ENCODE results near the gene BRMS1.

The BRMS1 gene

GRCh38 chr11:66316849-66317251 lies 28.1 kb downstream of the BRMS1 start, which contains the start of gene CD248:
Gene CD248, minus strand, starts transcription at chr11:66317044. Its CDS starts 17 bp downstream, at chr11:66317027.
- H3K4me2 ChIP-seq, result peak within 1 kb of the TSS; percentile 98
- no peaks in the 10 kb centered on the region for H3K36me3 ChIP-seq
- peaks cover 11% of the 10 kb centered on the region; the same call in 1 of the 2 replicates for H3K9me3 ChIP-seq
- TF ChIP-seq Cebpa-rat (IDR thresholded peaks at IDR 0.05), result no peak
- H3K4me1 ChIP-seq, result peaks cover 56% of the 10 kb centered on the region
- peak within 1 kb of the TSS; percentile 84 for H3K9ac ChIP-seq
- H3K27ac ChIP-seq, result peak within 1 kb of the TSS; percentile 91
- peaks cover 24% of the 10 kb centered on the region for H4K20me1 ChIP-seq
- peak within 1 kb of the TSS; percentile 73 for H3K4me3 ChIP-seq
- no peaks in the 10 kb centered on the region for H3K27me3 ChIP-seq

- Histone ChIP-seq H3K9me3 (peaks cover 11% of the 10 kb centered on the region; the same call in 1 of the 2 replicates), H3K27ac (peak overlapping the region; percentile 91), H3K27me3 (no peaks in the 10 kb centered on the region), H3K4me1 (peaks cover 56% of the 10 kb centered on the region), H3K9ac (peak overlapping the region; percentile 84), H3K4me2 (peak overlapping the region; percentile 98), H4K20me1 (peaks cover 24% of the 10 kb centered on the region), H3K36me3 (no peaks in the 10 kb centered on the region), H3K4me3 (peak overlapping the region; percentile 73)
- no peak for TF ChIP-seq Cebpa-rat (IDR thresholded peaks at IDR 0.05)
These were observed 28.7 kb downstream of the BRMS1 start for GRCh38 chr11:66315921-66316811.

- Histone ChIP-seq H3K27me3 (no peaks in the 10 kb centered on the region), H4K20me1 (peaks cover 24% of the 10 kb centered on the region), H3K9me3 (peaks cover 11% of the 10 kb centered on the region; the same call in 1 of the 2 replicates), H3K27ac (peak overlapping the region; percentile 91), H3K9ac (peak overlapping the region; percentile 84), H3K4me1 (peaks cover 63% of the 10 kb centered on the region), H3K4me2 (peak overlapping the region; percentile 98), H3K4me3 (peak overlapping the region; percentile 73), H3K36me3 (no peaks in the 10 kb centered on the region)
- TF ChIP-seq Cebpa-rat (IDR thresholded peaks at IDR 0.05), result no peak
These were observed 29.4 kb downstream of the BRMS1 start for GRCh38 chr11:66315498-66315885.

- H3K27me3 ChIP-seq, result no peaks in the 10 kb centered on the region
- H3K4me2 ChIP-seq, result peak overlapping the region; percentile 98
- H3K4me1 ChIP-seq, result peaks cover 67% of the 10 kb centered on the region
- TF ChIP-seq Cebpa-rat (IDR thresholded peaks at IDR 0.05), result no peak
- peak overlapping the region; percentile 91 for H3K27ac ChIP-seq
- H3K4me3 ChIP-seq, result peak overlapping the region; percentile 73
- H4K20me1 ChIP-seq, result peaks cover 24% of the 10 kb centered on the region
- peak overlapping the region; percentile 84 for H3K9ac ChIP-seq
- peaks cover 4% of the 10 kb centered on the region; the same call in 1 of the 2 replicates for H3K9me3 ChIP-seq
- no peaks in the 10 kb centered on the region for H3K36me3 ChIP-seq
These were observed 30.1 kb downstream of the BRMS1 start for GRCh38 chr11:66314561-66315497.

GRCh38 chr11:66314186-66314501 lies 30.8 kb downstream of the BRMS1 start:
- Histone ChIP-seq H3K4me1 (peaks cover 68% of the 10 kb centered on the region), H3K9me3 (no peaks in the 10 kb centered on the region), H3K27me3 (no peaks in the 10 kb centered on the region), H3K27ac (peak overlapping the region; percentile 91), H3K4me2 (peak overlapping the region; percentile 98), H4K20me1 (peaks cover 24% of the 10 kb centered on the region), H3K4me3 (peak overlapping the region; percentile 73), H3K9ac (peak overlapping the region; percentile 84), H3K36me3 (no peaks in the 10 kb centered on the region)
- no peak for TF ChIP-seq Cebpa-rat (IDR thresholded peaks at IDR 0.05)

GRCh38 chr11:66313321-66314185 lies 31.4 kb downstream of the BRMS1 start:
- peak overlapping the region; percentile 84 for H3K9ac ChIP-seq

GRCh38 chr11:66312549-66313320 lies 32.2 kb downstream of the BRMS1 start:
- Histone ChIP-seq H3K4me1 (peaks cover 55% of the 10 kb centered on the region), H3K4me2 (peak overlapping the region; percentile 98), H3K27me3 (no peaks in the 10 kb centered on the region), H3K9ac (peak overlapping the region; percentile 84), H3K4me3 (peak overlapping the region; percentile 73), H3K27ac (peak overlapping the region; percentile 91), H4K20me1 (peaks cover 24% of the 10 kb centered on the region), H3K36me3 (no peaks in the 10 kb centered on the region), H3K9me3 (no peaks in the 10 kb centered on the region)
- no peak for TF ChIP-seq Cebpa-rat (IDR thresholded peaks at IDR 0.05)

More at GRCh38 chr11:66313321-66314185, 31.4 kb downstream of the BRMS1 start:
- Histone ChIP-seq H3K4me2 (peak overlapping the region; percentile 98), H4K20me1 (peaks cover 24% of the 10 kb centered on the region), H3K4me3 (peak overlapping the region; percentile 73), H3K9me3 (no peaks in the 10 kb centered on the region), H3K4me1 (peaks cover 62% of the 10 kb centered on the region), H3K27me3 (no peaks in the 10 kb centered on the region), H3K27ac (peak overlapping the region; percentile 91), H3K36me3 (no peaks in the 10 kb centered on the region)
- TF ChIP-seq Cebpa-rat (IDR thresholded peaks at IDR 0.05), result no peak

- peak overlapping the region; percentile 58 for H3K9ac ChIP-seq
These were observed 32.8 kb downstream of the BRMS1 start for GRCh38 chr11:66311965-66312548.

More at GRCh38 chr11:66311965-66312548, 32.8 kb downstream of the BRMS1 start:
- Histone ChIP-seq H4K20me1 (peaks cover 24% of the 10 kb centered on the region), H3K27me3 (no peaks in the 10 kb centered on the region), H3K4me2 (peak overlapping the region; percentile 62), H3K4me3 (peak overlapping the region; percentile 68), H3K4me1 (peaks cover 55% of the 10 kb centered on the region), H3K27ac (peak overlapping the region; percentile 59), H3K9me3 (no peaks in the 10 kb centered on the region), H3K36me3 (no peaks in the 10 kb centered on the region)
- TF ChIP-seq Cebpa-rat (IDR thresholded peaks at IDR 0.05), result no peak

Measured in BLaER1 (cell line).